Stimulated activated naive B cell treated with anti-CD40 and anti-IgM and Interleukin-4, amounts not matched to agents 10 μg/mL and 1 μg/mL and 100 μg/mL, for 72 hours (primary cell): ENCODE measurements around the gene MRPL55.
"Not testable (repeated sequence)": the region's sequence is repeated elsewhere in the genome, so short reads cannot be mapped to it uniquely, and the experiment has no call there.

Experiments used
- ATAC-seq, 2 donors: fragments of 150-1000 bp; cut with Tn5 transposase; replicated peaks; 2 replicates each; pipeline ENCODE4 v1.10.0; 2021; ENCODE audit warnings: moderate library complexity in 1 of 2
- DNase-seq: peaks from one replicate; pipeline ENCODE4 v3.0.0; 2021
- H3K27ac Mint-ChIP-seq: one replicate; pipeline ENCODE4 v1.8.0; 2022; ENCODE audit warnings: mild to moderate bottlenecking, mixed read lengths
- H3K27me3 Mint-ChIP-seq, 2 donors: one replicate each; pipeline ENCODE4 v1.8.0; 2022; ENCODE audit warnings: mixed read lengths in 2 of 2
- H3K36me3 Mint-ChIP-seq, 2 donors: one replicate each; pipeline ENCODE4 v1.8.0; 2022; ENCODE audit warnings: mixed read lengths in 2 of 2, mild to moderate bottlenecking in 1 of 2
- H3K4me1 Mint-ChIP-seq, 2 donors: one replicate each; pipeline ENCODE4 v1.8.0; 2022; ENCODE audit warnings: mixed read lengths in 2 of 2, mild to moderate bottlenecking in 1 of 2
- H3K4me3 Mint-ChIP-seq, 2 donors: one replicate each; pipeline ENCODE4 v1.8.0; 2022; ENCODE audit warnings: mild to moderate bottlenecking in 2 of 2, mixed read lengths in 2 of 2, moderate library complexity in 1 of 2
- H3K9me3 Mint-ChIP-seq, 2 donors: one replicate each; pipeline ENCODE4 v1.8.0; 2022; ENCODE audit warnings: mixed read lengths in 2 of 2, mild to moderate bottlenecking in 1 of 2

The MRPL55 gene

DNA sequence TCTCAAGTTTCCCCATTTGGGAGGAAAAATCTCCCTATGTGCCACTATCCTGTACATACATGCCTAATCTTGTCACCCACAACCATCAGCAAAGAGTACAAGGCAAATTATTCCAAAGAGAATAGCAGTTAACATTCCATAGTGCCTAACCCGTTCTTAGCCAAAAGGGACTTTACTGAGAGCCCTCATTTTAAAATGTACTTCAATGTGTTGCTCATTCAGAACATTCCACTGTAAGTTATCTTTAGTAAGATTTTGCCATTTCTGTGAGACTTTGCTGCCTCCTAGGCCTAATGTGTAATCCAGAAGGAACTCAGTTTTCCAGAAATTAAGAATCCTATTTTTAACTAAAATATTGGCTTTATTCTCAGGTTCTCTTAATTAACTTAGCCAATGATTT is 11.3 kb upstream of the MRPL55 start:
- DNase-seq (no peak), ATAC-seq (no peak)
- Mint-ChIP-seq H3K4me3 (no peak overlapping the region), H3K27ac (no peak overlapping the region), H3K4me1 (peaks cover 3 to 7% of the 10 kb centered on the region in 2 donors), H3K36me3 (peaks cover 8 to 12% of the 10 kb centered on the region in 2 donors), H3K27me3 (peaks cover 2 to 7% of the 10 kb centered on the region in 2 donors), H3K9me3 (peaks cover 2 to 3% of the 10 kb centered on the region in 2 donors)

DNA sequence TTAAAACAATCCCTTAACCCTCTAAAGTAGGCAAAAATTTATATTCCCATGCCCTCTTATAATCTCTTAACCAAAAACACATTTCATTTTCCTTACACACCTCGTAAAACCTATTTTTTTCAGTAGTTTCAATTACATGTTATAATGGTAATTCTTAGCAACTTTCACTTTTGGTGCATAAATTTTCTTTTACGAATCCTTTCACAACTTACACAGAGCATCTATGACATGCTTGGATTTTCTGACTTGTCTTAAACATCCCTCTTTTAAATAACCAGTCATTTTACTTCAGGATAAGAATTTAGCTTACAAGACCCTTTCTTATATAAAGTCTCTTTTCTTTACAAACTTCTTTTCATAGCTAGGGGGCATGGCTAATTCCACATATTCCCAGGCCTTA is 8.9 kb upstream of the MRPL55 start:
- ATAC-seq (no peak), DNase-seq (no peak)
- Mint-ChIP-seq H3K27me3 (no peaks in the 10 kb centered on the region), H3K4me3 (no peak overlapping the region), H3K36me3 (peaks cover 8 to 12% of the 10 kb centered on the region in 2 donors), H3K4me1 (peaks cover 3 to 7% of the 10 kb centered on the region in 2 donors), H3K27ac (no peak overlapping the region), H3K9me3 (peaks cover 2 to 3% of the 10 kb centered on the region in 2 donors)

DNA sequence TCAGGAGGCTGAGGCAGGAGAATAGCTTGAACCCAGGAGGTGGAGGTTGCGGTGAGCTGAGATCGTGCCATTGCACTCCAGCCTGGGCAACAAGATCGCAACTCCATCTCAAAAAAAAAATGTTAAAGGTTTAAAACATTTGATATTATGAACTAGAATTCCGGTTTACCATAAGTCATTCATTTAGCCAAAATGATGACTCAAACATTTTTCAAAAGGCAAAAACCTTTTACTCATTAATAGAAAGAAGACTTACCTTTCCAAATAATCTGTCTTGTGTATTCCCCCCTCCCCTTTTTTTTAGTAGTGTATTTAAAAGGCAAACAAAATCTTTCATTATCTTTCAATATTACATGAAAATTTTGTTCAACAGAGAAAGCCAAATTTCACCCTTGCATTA is 8.2 kb upstream of the MRPL55 start:
- Mint-ChIP-seq H3K9me3 (peaks cover 2 to 3% of the 10 kb centered on the region in 2 donors), H3K27me3 (no peaks in the 10 kb centered on the region), H3K4me1 (peaks cover 3 to 7% of the 10 kb centered on the region in 2 donors), H3K36me3 (peaks cover 8 to 12% of the 10 kb centered on the region in 2 donors), H3K4me3 (no peak overlapping the region), H3K27ac (no peak overlapping the region)
- ATAC-seq: no peak
- no peak for DNase-seq

DNA sequence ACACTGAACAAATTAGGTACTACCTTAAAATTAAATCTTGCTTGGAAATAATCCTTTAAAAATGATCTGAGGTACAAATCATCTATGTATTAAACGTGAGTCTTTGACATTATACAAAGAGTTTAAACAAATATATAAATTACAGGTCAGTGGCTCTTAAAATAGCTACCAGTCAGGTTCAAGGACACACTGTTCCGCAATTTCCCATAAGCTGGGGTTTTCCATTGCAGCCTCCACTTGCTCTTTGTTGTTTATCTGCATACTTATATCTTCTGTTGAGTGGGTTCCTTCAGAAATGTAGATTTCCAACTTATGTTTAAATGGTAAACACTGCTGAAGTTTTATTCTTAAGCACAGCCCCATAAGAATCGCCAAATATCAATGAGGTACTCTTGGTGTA is 5.7 kb upstream of the MRPL55 start:
- peaks cover 2 to 3% of the 10 kb centered on the region in 2 donors for H3K9me3 Mint-ChIP-seq
- ATAC-seq: no peak
- no peaks in the 10 kb centered on the region for H3K27me3 Mint-ChIP-seq
- H3K27ac Mint-ChIP-seq: no peak overlapping the region
- DNase-seq: no peak
- peaks cover 8 to 9% of the 10 kb centered on the region in 2 donors for H3K36me3 Mint-ChIP-seq
- H3K4me3 Mint-ChIP-seq: no peak overlapping the region
- peaks cover 5 to 6% of the 10 kb centered on the region in 2 donors for H3K4me1 Mint-ChIP-seq

DNA sequence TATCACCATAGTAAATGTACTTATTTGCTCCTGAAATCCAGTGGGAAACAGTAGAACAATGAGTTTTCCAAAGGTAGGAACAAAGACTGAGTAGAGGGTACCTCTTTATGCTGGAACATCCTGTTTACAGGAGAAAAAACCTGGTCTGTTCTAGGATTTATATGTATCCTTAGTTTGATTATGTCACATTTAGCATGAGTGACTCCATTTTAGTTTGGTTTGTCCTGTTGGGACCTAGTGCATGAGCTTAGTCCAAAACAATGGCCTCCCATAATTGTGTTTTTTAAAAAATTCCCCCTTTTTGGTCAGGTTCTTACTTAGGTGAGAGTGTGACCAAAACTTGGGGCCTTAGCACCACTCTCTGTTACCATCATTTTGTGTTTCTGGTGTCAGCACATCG is 3.5 kb upstream of the MRPL55 start:
- Mint-ChIP-seq H3K36me3 (peaks cover 0 to 1% of the 10 kb centered on the region in 2 donors), H3K27ac (no peak overlapping the region), H3K9me3 (no peaks in the 10 kb centered on the region), H3K27me3 (no peaks in the 10 kb centered on the region), H3K4me1 (peaks cover 12 to 28% of the 10 kb centered on the region in 2 donors), H3K4me3 (no peak overlapping the region)
- ATAC-seq: no peak
- DNase-seq: no peak

DNA sequence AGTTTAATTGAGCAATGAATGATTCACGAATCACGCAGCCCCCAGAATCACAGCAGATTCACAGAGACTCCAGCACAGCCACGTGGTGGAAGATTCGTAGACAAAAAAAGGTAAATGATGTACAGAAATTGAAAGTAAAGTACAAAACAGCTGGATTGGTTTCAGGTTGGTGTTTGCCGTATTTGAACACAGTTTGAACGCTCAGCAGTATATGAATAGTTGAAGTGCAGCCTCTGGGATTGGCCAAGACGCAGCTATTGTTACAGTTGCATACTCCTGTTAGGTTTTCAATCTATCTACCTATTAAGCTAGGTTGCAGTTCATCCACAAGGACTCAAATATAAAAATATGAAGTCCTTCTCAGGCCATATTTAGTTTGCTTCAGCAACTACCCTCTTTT is 3.1 kb upstream of the MRPL55 start:
- no peaks in the 10 kb centered on the region for H3K27me3 Mint-ChIP-seq
- no peaks in the 10 kb centered on the region for H3K9me3 Mint-ChIP-seq
- no peak overlapping the region for H3K4me3 Mint-ChIP-seq
- peaks cover 14 to 32% of the 10 kb centered on the region in 2 donors for H3K4me1 Mint-ChIP-seq
- ATAC-seq: no peak
- peaks cover 0 to 1% of the 10 kb centered on the region in 2 donors for H3K36me3 Mint-ChIP-seq
- DNase-seq: no peak
- no peak overlapping the region for H3K27ac Mint-ChIP-seq

DNA sequence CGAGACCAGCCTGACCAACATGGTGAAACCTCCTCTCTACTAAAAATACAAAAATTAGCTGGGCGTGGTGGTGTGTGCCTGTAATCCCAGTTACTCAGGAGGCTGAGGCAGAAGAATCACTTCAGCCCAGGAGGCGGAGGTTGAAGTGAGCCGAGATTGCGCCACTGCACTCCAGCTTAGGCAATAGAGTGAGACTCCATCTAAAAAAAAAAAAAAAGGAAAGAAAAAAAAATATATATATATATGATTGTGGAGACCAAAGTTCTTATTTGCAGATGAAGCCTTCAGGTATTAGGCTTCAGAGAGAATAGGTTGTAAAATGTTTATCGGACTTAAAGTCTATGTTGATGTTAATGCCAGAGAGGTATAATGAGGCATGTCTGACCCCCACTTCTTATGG is 2.2 kb upstream of the MRPL55 start:
- not testable (repeated sequence) for H3K27me3 Mint-ChIP-seq, H3K4me3 Mint-ChIP-seq, DNase-seq, H3K9me3 Mint-ChIP-seq, ATAC-seq, H3K27ac Mint-ChIP-seq, H3K36me3 Mint-ChIP-seq
- peaks cover 16 to 37% of the 10 kb centered on the region in 2 donors for H3K4me1 Mint-ChIP-seq

DNA sequence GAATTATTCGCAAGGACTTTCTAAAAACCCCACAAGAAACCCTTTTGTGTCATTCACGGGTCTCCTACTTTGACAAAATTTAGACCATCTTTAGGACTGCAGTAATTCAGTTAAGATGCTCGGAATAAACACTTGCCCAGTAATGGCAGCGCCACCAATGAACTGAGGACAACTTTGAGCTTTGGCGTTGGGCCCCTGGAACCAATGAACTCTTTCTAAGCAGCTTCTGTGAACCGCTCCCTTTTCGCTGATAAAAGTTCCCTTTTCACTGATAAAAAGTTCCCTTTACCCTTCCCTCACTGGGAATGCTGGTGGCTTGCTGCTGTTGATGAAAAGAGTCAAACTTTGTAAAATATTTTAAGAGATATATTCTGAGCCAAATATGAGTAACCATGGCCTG is 1.5 kb upstream of the MRPL55 start:
- H3K9me3 Mint-ChIP-seq: no peaks in the 10 kb centered on the region
- ATAC-seq: no peak
- no peak overlapping the region for H3K27ac Mint-ChIP-seq

DNA sequence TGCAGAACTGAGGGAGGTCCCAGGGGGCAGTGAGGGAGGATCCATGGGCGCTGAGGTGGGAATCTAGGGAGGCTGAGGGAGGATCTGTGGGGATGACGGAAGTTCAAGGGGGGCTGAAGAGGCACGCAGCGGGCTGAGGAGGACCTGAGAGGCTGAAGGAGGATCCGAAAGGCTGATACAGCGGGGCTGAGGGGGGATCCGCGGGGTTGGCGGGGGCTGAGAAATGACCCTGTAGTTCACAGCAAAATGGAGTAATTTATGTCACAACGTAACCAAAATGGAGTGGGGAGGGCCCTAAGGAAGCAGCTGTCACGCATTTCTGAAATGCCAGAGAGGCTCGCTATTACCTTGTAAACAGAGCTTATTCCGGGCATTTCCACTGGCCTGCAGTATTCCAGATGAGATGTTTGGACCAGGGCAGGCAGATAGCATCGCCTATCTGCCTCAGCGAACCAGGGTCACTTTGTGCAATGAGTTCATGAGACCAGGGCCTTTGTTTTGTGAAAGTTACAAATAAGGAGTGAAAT is 926 bp upstream of the MRPL55 start:
- Mint-ChIP-seq H3K4me1 (peaks cover 16 to 41% of the 10 kb centered on the region in 2 donors), H3K36me3 (peaks cover 10 to 12% of the 10 kb centered on the region in 2 donors), H3K9me3 (no peaks in the 10 kb centered on the region), H3K27ac (peak overlapping the region; percentile 98), H3K27me3 (no peaks in the 10 kb centered on the region), H3K4me3 (peak overlapping the region; percentile 95 to 96)
- ATAC-seq: peak in 1 of 2 donors; percentile 5
- DNase-seq: no peak

More for the DNA sequence above, 1.5 kb upstream of the MRPL55 start:
- Mint-ChIP-seq H3K4me1 (peaks cover 16 to 37% of the 10 kb centered on the region in 2 donors), H3K36me3 (peaks cover 7 to 8% of the 10 kb centered on the region in 2 donors), H3K4me3 (no peak overlapping the region), H3K27me3 (no peaks in the 10 kb centered on the region)
- DNase-seq: no peak

DNA sequence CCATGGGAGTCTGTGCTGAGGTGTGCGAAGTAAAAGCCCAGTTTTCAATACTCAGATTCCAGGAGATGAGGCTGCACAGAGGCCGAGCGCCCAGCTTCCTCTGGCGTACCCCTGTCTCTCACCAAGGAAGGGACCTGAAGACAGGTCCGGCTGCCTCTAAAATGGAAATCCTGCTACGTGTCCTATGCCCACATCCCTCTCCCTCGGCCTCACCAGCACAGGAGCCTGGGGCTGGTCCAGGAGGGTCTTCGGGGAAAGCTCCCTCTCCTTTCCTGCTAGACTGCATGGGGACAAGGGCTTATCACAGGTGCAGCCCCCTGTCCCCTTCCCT is 392 bp downstream of the MRPL55 start:
- Mint-ChIP-seq H3K27me3 (no peaks in the 10 kb centered on the region), H3K27ac (peak overlapping the region; percentile 98), H3K4me1 (peaks cover 23 to 53% of the 10 kb centered on the region in 2 donors), H3K36me3 (peaks cover 13 to 19% of the 10 kb centered on the region in 2 donors), H3K9me3 (no peaks in the 10 kb centered on the region), H3K4me3 (peak overlapping the region; percentile 95 to 96)
- no peak for ATAC-seq
- DNase-seq: no peak

DNA sequence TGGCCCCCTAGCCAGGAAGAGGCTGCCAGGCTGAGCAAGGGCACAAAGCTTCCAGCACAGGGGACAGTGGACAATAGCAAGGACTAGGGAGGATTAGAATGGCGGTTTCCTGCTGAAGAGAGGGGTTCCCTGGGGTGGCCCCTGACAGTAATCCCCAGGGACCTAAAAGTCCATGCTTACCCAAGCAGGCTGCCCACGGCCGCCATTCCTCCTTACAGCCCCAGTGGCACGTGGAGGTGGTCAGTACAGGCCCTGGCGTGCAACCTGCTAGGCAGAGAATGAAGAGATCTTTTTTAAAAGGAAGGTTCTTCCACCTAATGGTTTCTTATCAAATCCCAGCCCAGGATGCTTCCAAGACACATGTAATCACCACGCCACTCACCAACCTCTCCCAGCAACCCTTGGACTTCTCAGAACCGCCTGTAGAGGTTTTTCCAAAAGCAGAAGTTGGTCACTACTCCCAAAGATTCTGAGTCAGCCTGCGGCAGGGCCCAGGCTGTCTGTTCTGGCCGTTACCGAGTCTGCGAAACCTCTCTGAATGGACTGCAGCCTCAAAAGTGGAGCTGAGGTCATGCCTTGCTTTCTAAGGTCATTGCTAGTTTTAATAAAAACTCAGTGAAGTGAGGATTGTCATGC is 926 bp downstream of the MRPL55 start:
- ATAC-seq (no peak), DNase-seq (no peak)
- Mint-ChIP-seq H3K4me3 (peak overlapping the region; percentile 95 to 96), H3K27ac (peak overlapping the region; percentile 98), H3K36me3 (peaks cover 14 to 22% of the 10 kb centered on the region in 2 donors), H3K4me1 (peaks cover 27 to 58% of the 10 kb centered on the region in 2 donors), H3K9me3 (no peaks in the 10 kb centered on the region), H3K27me3 (no peaks in the 10 kb centered on the region)

DNA sequence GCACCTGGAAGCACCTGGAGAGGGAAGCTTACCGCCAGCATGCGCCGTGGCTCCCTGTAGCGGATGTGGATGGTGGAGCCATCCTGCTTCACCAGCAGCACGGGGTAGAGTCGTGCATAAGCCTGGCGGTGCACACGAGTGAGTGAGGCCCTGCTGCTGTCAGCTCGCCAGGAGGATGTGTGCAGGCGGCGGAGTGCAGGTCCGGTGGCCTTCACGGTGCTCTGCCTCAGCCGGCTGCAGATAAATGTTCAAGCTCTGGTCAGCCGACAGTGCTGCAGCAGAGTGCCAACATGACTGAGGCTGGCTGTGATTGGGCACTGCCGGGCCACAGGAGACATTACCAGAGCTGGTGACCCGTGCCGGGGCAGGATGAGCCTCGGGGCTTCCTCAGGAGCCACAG is 1.5 kb downstream of the MRPL55 start:
- DNase-seq (no peak), ATAC-seq (no peak)
- Mint-ChIP-seq H3K4me3 (peak overlapping the region; percentile 95 to 96), H3K9me3 (no peaks in the 10 kb centered on the region), H3K4me1 (peaks cover 27 to 59% of the 10 kb centered on the region in 2 donors), H3K36me3 (peaks cover 16 to 24% of the 10 kb centered on the region in 2 donors), H3K27me3 (no peaks in the 10 kb centered on the region), H3K27ac (peak overlapping the region; percentile 31)

DNA sequence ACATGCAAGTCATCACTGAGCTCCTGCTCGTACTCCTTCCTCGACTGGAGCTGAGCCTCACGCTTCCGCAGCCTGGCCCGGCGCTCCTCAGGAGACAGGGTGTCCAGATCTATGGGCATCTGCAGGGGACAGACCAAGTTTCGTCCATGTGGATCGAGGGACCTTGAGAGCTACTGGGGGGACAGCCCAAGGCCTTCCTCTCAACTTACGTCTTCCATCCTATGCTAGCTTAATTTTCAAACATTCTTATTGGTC is 2.4 kb downstream of the MRPL55 start:
- no peak for DNase-seq
- Mint-ChIP-seq H3K9me3 (no peaks in the 10 kb centered on the region), H3K4me3 (no peak overlapping the region), H3K36me3 (peaks cover 16 to 24% of the 10 kb centered on the region in 2 donors), H3K27ac (no peak overlapping the region), H3K4me1 (peaks cover 28 to 65% of the 10 kb centered on the region in 2 donors), H3K27me3 (no peaks in the 10 kb centered on the region)
- no peak for ATAC-seq

DNA sequence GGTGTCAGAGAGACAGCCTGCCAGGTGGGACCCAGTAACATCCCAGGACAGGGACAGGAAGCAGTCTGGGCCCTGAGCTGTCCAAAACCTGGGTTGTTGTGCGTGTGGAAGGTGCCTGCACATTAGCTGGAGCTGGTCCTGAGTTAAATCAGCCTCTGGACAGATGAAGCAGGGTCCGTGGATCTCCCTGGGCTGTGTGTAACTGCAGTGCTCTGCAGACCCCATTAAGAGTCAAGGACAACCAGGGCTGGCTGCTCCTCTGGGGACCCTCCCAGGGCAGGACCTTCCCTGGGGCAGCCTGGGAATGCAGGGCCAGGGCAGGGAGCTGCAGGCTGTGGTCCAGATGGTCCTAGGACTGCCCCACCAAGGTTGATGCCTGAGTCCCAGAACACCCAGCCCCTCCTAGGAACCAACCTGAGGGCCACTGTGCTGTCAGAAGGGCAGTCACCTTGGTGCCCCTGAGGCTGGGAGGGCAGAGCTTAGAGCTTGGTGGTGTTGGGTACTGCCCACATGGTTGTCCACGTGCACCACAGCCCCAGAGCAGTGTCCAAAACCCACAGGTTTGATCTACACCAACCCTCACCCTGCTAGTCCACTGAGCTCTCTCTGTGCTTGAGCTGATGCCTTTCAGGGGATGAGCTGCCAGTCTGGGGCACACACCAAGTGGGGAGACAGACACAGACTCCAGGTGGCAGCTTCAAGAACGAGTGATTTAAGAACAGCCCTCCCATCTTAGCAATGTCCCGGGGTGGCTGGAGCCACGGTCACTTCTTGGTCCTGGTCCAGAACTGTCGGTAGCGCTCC is 2.9 kb downstream of the MRPL55 start:
- Mint-ChIP-seq H3K27me3 (no peaks in the 10 kb centered on the region), H3K36me3 (peaks cover 16 to 29% of the 10 kb centered on the region in 2 donors), H3K9me3 (no peaks in the 10 kb centered on the region), H3K4me3 (no peak overlapping the region), H3K4me1 (peaks cover 33 to 70% of the 10 kb centered on the region in 2 donors), H3K27ac (peak overlapping the region; percentile 42)
- DNase-seq (no peak), ATAC-seq (no peak)
